CD14-positive monocyte (primary cell): ENCODE results near the gene PDE11A. TPM values are rescaled to one million over a fixed set of nuclear protein-coding genes. Genes with fewer than 3 reads are reported as not detected.

Experiments used
- DNase-seq, 3 donors: peaks; one replicate each; pipeline ENCODE4 v3.0.0-alpha.2; 2011 to 2022
- H2AFZ ChIP-seq: 2 replicates; pipeline ENCODE4 v1.6.0; 2012; ENCODE audit warnings: mild to moderate bottlenecking, low read depth, low read length, inconsistent platforms; ENCODE audit not compliant: insufficient read depth, poor library complexity, severe bottlenecking
- H3K27ac ChIP-seq, 2 donors: 1 replicate in 1 of 2; 2 replicates in 1 of 2; pipeline ENCODE4 v1.5.1; 2012 to 2013; ENCODE audit warnings: low read length in 2 of 2, control low read depth in 1 of 2, inconsistent platforms in 1 of 2, low read depth in 1 of 2, mild to moderate bottlenecking in 1 of 2
- H3K27me3 ChIP-seq, 2 donors: one replicate each; pipeline versions ENCODE4 v1.6.0 to v1.6.1; 2011 to 2013; ENCODE audit warnings: low read length in 2 of 2; ENCODE audit not compliant: control insufficient read depth in 2 of 2, insufficient read depth in 2 of 2
- H3K36me3 ChIP-seq, 2 donors: replicated peaks in 1 of 2; 1 replicate in 1 of 2; 2 replicates in 1 of 2; pipeline versions ENCODE4 v1.5.1 to v1.6.1; 2012 to 2013; ENCODE audit warnings: low read length in 2 of 2, control low read depth in 1 of 2, inconsistent platforms in 1 of 2, mild to moderate bottlenecking in 1 of 2; ENCODE audit not compliant: insufficient read depth in 2 of 2, control insufficient read depth in 1 of 2
- H3K4me1 ChIP-seq, 2 donors: 1 replicate in 1 of 2; 2 replicates in 1 of 2; pipeline versions ENCODE4 v1.5.1 to v1.6.1; 2012 to 2013; ENCODE audit warnings: low read length in 2 of 2, control low read depth in 1 of 2, inconsistent platforms in 1 of 2, mild to moderate bottlenecking in 1 of 2, moderate library complexity in 1 of 2; ENCODE audit not compliant: insufficient read depth in 2 of 2, control insufficient read depth in 1 of 2
- H3K4me2 ChIP-seq: replicated peaks from 2 replicates; pipeline ENCODE3; 2012; ENCODE audit warnings: low read length, moderate library complexity, mild to moderate bottlenecking; ENCODE audit not compliant: poor library complexity, severe bottlenecking; ENCODE audit errors: extremely low read depth
- H3K4me3 ChIP-seq, 3 experiments: fragments of 200-600 bp in 1 of 3; sonication (generic) in 1 of 3; replicated peaks in 1 of 3; 1 replicate in 2 of 3; 2 replicates in 1 of 3; pipeline ENCODE4 v1.5.1; 2011 to 2013; ENCODE audit warnings: low read length in 3 of 3, mild to moderate bottlenecking in 3 of 3, control low read depth in 2 of 3, low read depth in 2 of 3, inconsistent platforms in 1 of 3, moderate library complexity in 1 of 3
- H3K79me2 ChIP-seq: 2 replicates; pipeline ENCODE4 v1.6.0; 2012; ENCODE audit warnings: mild to moderate bottlenecking, control low read depth, inconsistent platforms, low read length, moderate library complexity; ENCODE audit not compliant: insufficient read depth
- H3K9ac ChIP-seq: 2 replicates; pipeline ENCODE4 v1.6.0; 2017; ENCODE audit warnings: low read length, mild to moderate bottlenecking; ENCODE audit not compliant: insufficient read depth, poor library complexity, severe bottlenecking
- H3K9me3 ChIP-seq, 2 donors: replicated peaks in 1 of 2; 1 replicate in 1 of 2; 2 replicates in 1 of 2; pipeline versions ENCODE4 v1.5.1 to v1.6.1; 2012 to 2013; ENCODE audit warnings: low read length in 2 of 2, control low read depth in 1 of 2; ENCODE audit not compliant: control insufficient read depth in 1 of 2, insufficient read depth in 1 of 2
- H4K20me1 ChIP-seq: 2 replicates; pipeline ENCODE4 v1.6.0; 2012; ENCODE audit warnings: mild to moderate bottlenecking, low read length, control low read depth, moderate library complexity; ENCODE audit not compliant: insufficient read depth
- H3K27ac Mint-ChIP-seq, 7 donors: one replicate each; pipeline ENCODE4 v1.8.0; 2020; ENCODE audit warnings: mild to moderate bottlenecking in 7 of 7, mixed read lengths in 7 of 7, moderate library complexity in 6 of 7, inconsistent platforms in 2 of 7
- H3K27me3 Mint-ChIP-seq, 3 donors: one replicate each; pipeline ENCODE4 v1.8.0; 2021 to 2022; ENCODE audit warnings: low read depth in 3 of 3, mild to moderate bottlenecking in 3 of 3, mixed read lengths in 3 of 3, moderate library complexity in 3 of 3, inconsistent platforms in 1 of 3
- H3K36me3 Mint-ChIP-seq, 2 donors: one replicate each; pipeline ENCODE4 v1.8.0; 2020; ENCODE audit warnings: mixed read lengths in 2 of 2, inconsistent platforms in 1 of 2, mild to moderate bottlenecking in 1 of 2
- H3K4me1 Mint-ChIP-seq: one replicate; pipeline ENCODE4 v1.8.0; 2020; ENCODE audit warnings: mild to moderate bottlenecking, mixed read lengths
- H3K4me3 Mint-ChIP-seq, 2 donors: one replicate each; pipeline ENCODE4 v1.8.0; 2020; ENCODE audit warnings: mild to moderate bottlenecking in 2 of 2, mixed read lengths in 2 of 2, moderate library complexity in 1 of 2
- H3K9me3 Mint-ChIP-seq, 7 donors: one replicate each; pipeline ENCODE4 v1.8.0; 2020 to 2022; ENCODE audit warnings: mixed read lengths in 7 of 7, mild to moderate bottlenecking in 6 of 7, moderate library complexity in 6 of 7, inconsistent platforms in 2 of 7
- CTCF ChIP-seq: fragments of 200-600 bp; IDR thresholded peaks from one replicate; pipeline ENCODE4 v1.8.0; 2022; ENCODE audit warnings: antibody characterized with exemption, mild to moderate bottlenecking
- intact Hi-C, 2 donors: fragments of 100-400 bp; cut with micrococcal nuclease; formaldehyde crosslinking; loops; one replicate each; pipeline versions ENCODE4 v1.15.0 to v1.15.1; 2023
- polyA plus RNA-seq, 3 donors: library from polyadenylated mRNA; depleted of rRNA in 1 of 3; unstranded in 2 of 3; stranded (reverse) in 1 of 3; fragments of 300-500 nt in 2 of 3; fragments of >200 nt in 1 of 3; fragmentation: Illumina TruSeq in 2 of 3; gene quantifications; 1 replicate in 2 of 3; 2 replicates in 1 of 3; pipeline ENCODE4 v1.2.3, GENCODE V29; 2012 to 2021

Gene PDE11A
- polyA plus RNA-seq, 3 donors = not detected

DNA sequence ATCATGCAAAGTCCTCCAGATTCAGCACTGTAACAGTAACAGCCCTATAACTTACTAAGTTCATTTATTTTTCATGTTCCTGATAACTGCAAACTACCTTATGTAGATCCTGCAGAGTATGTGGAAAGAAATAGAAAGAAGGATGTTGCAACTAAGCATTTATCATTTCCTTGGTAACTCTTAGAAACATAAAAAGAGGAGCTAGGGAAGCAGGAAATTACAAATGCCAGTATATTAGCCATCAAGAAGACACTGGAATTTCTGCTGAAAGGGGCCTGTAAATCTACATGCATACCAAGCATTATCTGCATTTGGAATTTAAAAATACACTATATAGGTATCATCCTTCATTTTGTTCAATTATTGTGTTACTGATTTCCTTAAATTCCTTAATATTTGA lies 66.8 kb downstream of the PDE11A start:
- Histone ChIP-seq H3K9me3 (no peaks in the 10 kb centered on the region), H4K20me1 (no peaks in the 10 kb centered on the region), H3K27me3 (no peaks in the 10 kb centered on the region), H3K9ac (no peak overlapping the region), H3K4me3 (no peak overlapping the region), H3K4me1 (no peaks in the 10 kb centered on the region), H3K36me3 (no peaks in the 10 kb centered on the region), H2AFZ (no peak overlapping the region), H3K4me2 (no peak overlapping the region), H3K27ac (no peak overlapping the region), H3K79me2 (no peaks in the 10 kb centered on the region)
- peaks cover 0 to 3% (median 0%) of the 10 kb centered on the region in 7 donors for H3K9me3 Mint-ChIP-seq
- DNase-seq = no peak
- H3K4me1 Mint-ChIP-seq = no peaks in the 10 kb centered on the region
- H3K27ac Mint-ChIP-seq = no peak overlapping the region
- H3K4me3 Mint-ChIP-seq = no peak overlapping the region
- no peak for TF ChIP-seq CTCF
- intact Hi-C loops = no loop called here
- no peaks in the 10 kb centered on the region for H3K27me3 Mint-ChIP-seq
- H3K36me3 Mint-ChIP-seq = no peaks in the 10 kb centered on the region

- no peak for TF ChIP-seq CTCF
- Histone ChIP-seq H3K79me2 (no peaks in the 10 kb centered on the region), H4K20me1 (no peaks in the 10 kb centered on the region), H3K27me3 (no peaks in the 10 kb centered on the region), H3K27ac (no peak overlapping the region), H2AFZ (no peak overlapping the region), H3K36me3 (no peaks in the 10 kb centered on the region), H3K4me1 (no peaks in the 10 kb centered on the region), H3K4me3 (no peak overlapping the region), H3K9ac (no peak overlapping the region), H3K9me3 (no peaks in the 10 kb centered on the region), H3K4me2 (no peak overlapping the region)
- Mint-ChIP-seq H3K27ac (no peak overlapping the region), H3K4me3 (no peak overlapping the region), H3K36me3 (no peaks in the 10 kb centered on the region), H3K27me3 (peaks cover 0 to 3% (median 2%) of the 10 kb centered on the region in 3 donors), H3K4me1 (no peaks in the 10 kb centered on the region), H3K9me3 (peaks cover 0 to 4% (median 0%) of the 10 kb centered on the region in 7 donors)
- no peak for DNase-seq
- intact Hi-C loops = no loop called here
Observed at GRCh38 chr2:178002038-178002437, 70.5 kb downstream of the PDE11A start.
